Thyroid gland (tissue), 4 donors: Measurements from ENCODE around the gene OR5D16. TPM values are rescaled to one million over a fixed set of nuclear protein-coding genes. Genes with fewer than 3 reads are reported as not detected.

Experiments used
- DNase-seq, 2 donors: peaks; one replicate each; pipeline ENCODE4 v3.0.0-alpha.2; 2019
- H3K27ac ChIP-seq, 3 donors: fragments of 200-600 bp; sonication (generic); 1 replicate in 2 of 3; 2 replicates in 1 of 3; pipeline ENCODE4 v1.5.1; 2016 to 2019; ENCODE audit warnings: mild to moderate bottlenecking in 1 of 3, moderate library complexity in 1 of 3
- H3K27me3 ChIP-seq: fragments of 200-600 bp; sonication (generic); one replicate; pipeline ENCODE4 v1.5.1; 2019
- H3K36me3 ChIP-seq, 2 donors: fragments of 200-600 bp; sonication (generic); one replicate each; pipeline ENCODE4 v1.5.1; 2016 to 2019
- H3K4me1 ChIP-seq, 2 donors: fragments of 200-600 bp; sonication (generic); one replicate each; pipeline ENCODE4 v1.5.1; 2017 to 2019
- H3K4me3 ChIP-seq, 3 donors: fragments of 200-600 bp; sonication (generic); replicated peaks in 1 of 3; 1 replicate in 2 of 3; 2 replicates in 1 of 3; pipeline ENCODE4 v1.5.1; 2016; ENCODE audit warnings: mild to moderate bottlenecking in 1 of 3
- H3K9me3 ChIP-seq: fragments of 200-600 bp; sonication (generic); one replicate; pipeline ENCODE4 v1.5.1; 2017
- CTCF ChIP-seq, 6 experiments: fragments of 200-600 bp in 3 of 6; fragments of 450-650 bp in 3 of 6; sonication (generic) in 3 of 6; IDR thresholded peaks; one replicate each; pipeline ENCODE4 v1.5.1; 2016 to 2019; ENCODE audit warnings: antibody characterized with exemption in 6 of 6, mild to moderate bottlenecking in 2 of 6, inconsistent platforms in 1 of 6, moderate library complexity in 1 of 6
- POLR2A ChIP-seq, 2 donors: fragments of 450-650 bp; IDR thresholded peaks; one replicate each; pipeline ENCODE4 v1.6.1; 2017; ENCODE audit warnings: antibody characterized with exemption in 2 of 2, mild to moderate bottlenecking in 2 of 2, moderate library complexity in 1 of 2
- WGBS, 2 donors: methylation state at CpG; one replicate each; pipeline ENCODE4 v1.1.5; 2017; 5-methylcytosine and 5-hydroxymethylcytosine counted together
- intact Hi-C: fragments of 100-400 bp; cut with DNase I; formaldehyde crosslinking; loops from one replicate; pipeline ENCODE4 v1.15.1; 2023
- total RNA-seq, 4 donors: library from RNA; depleted of rRNA; stranded (reverse); fragments of >200 nt; gene quantifications; one replicate each; pipeline ENCODE4 v1.2.3, GENCODE V29; 2016

OR5D16 gene
- total RNA-seq, 4 donors from 2014 or later: not detected

- H3K27me3 ChIP-seq: no peaks in the 10 kb centered on the region
- TF ChIP-seq POLR2A (IDR thresholded peaks at IDR 0.05) (no peak), CTCF (IDR thresholded peaks at IDR 0.05) (no peak)
Observed at GRCh38 chr11:55811067-55811466, 27.5 kb upstream of the OR5D16 start, which contains the start of gene OR5L1. Gene OR5L1 (plus strand): TSS chr11:55811367. CDS start chr11:55811467, 100 bp downstream.

GRCh38 chr11:55819330-55819729, 19.2 kb upstream of the OR5D16 start, which contains the start of gene OR5D18:
Gene OR5D18 (plus strand): TSS chr11:55819630. CDS start chr11:55819630, 0 bp downstream.
- H3K9me3 ChIP-seq: no peaks in the 10 kb centered on the region
- H3K4me3 ChIP-seq: no peak within 1 kb of the TSS
- H3K27ac ChIP-seq: no peak within 1 kb of the TSS
- intact Hi-C loops: no loop called here
- no peak for TF ChIP-seq POLR2A (IDR thresholded peaks at IDR 0.05)
- no peak for TF ChIP-seq CTCF (IDR thresholded peaks at IDR 0.05)
- H3K27me3 ChIP-seq: no peaks in the 10 kb centered on the region
- no peaks in the 10 kb centered on the region for H3K4me1 ChIP-seq
- WGBS, 2 donors: 85 to 89% methylated on average over 5 of the region's 5 CpGs
- no peaks in the 10 kb centered on the region for H3K36me3 ChIP-seq
- no peak for DNase-seq

More at GRCh38 chr11:55811067-55811466, 27.5 kb upstream of the OR5D16 start, which contains the start of gene OR5L1:
- no peak for DNase-seq
- Histone ChIP-seq H3K27ac (no peak within 1 kb of the TSS), H3K9me3 (no peaks in the 10 kb centered on the region), H3K4me3 (no peak within 1 kb of the TSS), H3K36me3 (no peaks in the 10 kb centered on the region), H3K4me1 (no peaks in the 10 kb centered on the region)
- WGBS, 2 donors: 76 to 94% methylated on average over 1 of the region's 1 CpG
- intact Hi-C loops: no loop called here

GRCh38 chr11:55826919-55827318, 11.6 kb upstream of the OR5D16 start, which contains the start of gene OR5L2:
Gene OR5L2 (plus strand): TSS chr11:55827219. CDS start chr11:55827219, 0 bp downstream.
- intact Hi-C loops: no loop called here
- Histone ChIP-seq H3K9me3 (no peaks in the 10 kb centered on the region), H3K27ac (no peak within 1 kb of the TSS), H3K4me3 (no peak within 1 kb of the TSS), H3K4me1 (no peaks in the 10 kb centered on the region), H3K27me3 (no peaks in the 10 kb centered on the region), H3K36me3 (no peaks in the 10 kb centered on the region)
- DNase-seq: no peak
- TF ChIP-seq CTCF (IDR thresholded peaks at IDR 0.05): no peak
- no peak for TF ChIP-seq POLR2A (IDR thresholded peaks at IDR 0.05)

- Histone ChIP-seq H3K9me3 (no peaks in the 10 kb centered on the region), H3K36me3 (no peaks in the 10 kb centered on the region), H3K27me3 (no peaks in the 10 kb centered on the region), H3K27ac (no peak overlapping the region), H3K4me3 (no peak overlapping the region), H3K4me1 (no peaks in the 10 kb centered on the region)
- intact Hi-C loops: no loop called here
- DNase-seq: no peak
- 33 to 59% methylated on average over 2 of the region's 2 CpGs for WGBS, 2 donors
- TF ChIP-seq POLR2A (IDR thresholded peaks at IDR 0.05) (no peak), CTCF (IDR thresholded peaks at IDR 0.05) (no peak)
Observed at GRCh38 chr11:55847453-55847852, 8.9 kb downstream of the OR5D16 start.

GRCh38 chr11:55849037-55849436, 10.5 kb downstream of the OR5D16 start:
- Histone ChIP-seq H3K4me3 (no peak overlapping the region), H3K27ac (no peak overlapping the region), H3K4me1 (no peaks in the 10 kb centered on the region), H3K9me3 (no peaks in the 10 kb centered on the region), H3K36me3 (no peaks in the 10 kb centered on the region), H3K27me3 (no peaks in the 10 kb centered on the region)
- DNase-seq: no peak
- intact Hi-C loops: no loop called here
- no peak for TF ChIP-seq CTCF (IDR thresholded peaks at IDR 0.05)
- TF ChIP-seq POLR2A (IDR thresholded peaks at IDR 0.05): no peak
